Lung (tissue), 12 donors: ENCODE measurements around the gene DLL3. TPM values are rescaled to one million over a fixed set of nuclear protein-coding genes. Genes with fewer than 3 reads are reported as not detected.

Experiments used
- ATAC-seq: fragments of 200-7000 bp; cut with Tn5 transposase; one replicate; pipeline ENCODE4 v1.9.1; 2020; ENCODE audit warnings: moderate number of reproducible peaks; ENCODE audit not compliant: insufficient read depth, low FRiP score
- DNase-seq, 3 donors: peaks; one replicate each; pipeline ENCODE4 v3.0.0-alpha.2; 2013 to 2017
- H3K27ac ChIP-seq, 2 donors: one replicate each; pipeline ENCODE4 v1.5.1; 2013; ENCODE audit warnings: mild to moderate bottlenecking in 2 of 2, moderate library complexity in 2 of 2, control low read depth in 1 of 2, inconsistent platforms in 1 of 2, low read depth in 1 of 2, low read length in 1 of 2
- H3K27me3 ChIP-seq, 3 donors: one replicate each; pipeline ENCODE4 v1.5.1; 2013; ENCODE audit warnings: low read length in 2 of 3; ENCODE audit not compliant: control insufficient read depth in 3 of 3, insufficient read depth in 3 of 3
- H3K36me3 ChIP-seq, 4 donors: one replicate each; pipeline ENCODE4 v1.5.1; 2013; ENCODE audit warnings: low read length in 4 of 4, mild to moderate bottlenecking in 1 of 4, moderate library complexity in 1 of 4; ENCODE audit not compliant: control insufficient read depth in 4 of 4, insufficient read depth in 4 of 4
- H3K4me1 ChIP-seq, 5 donors: one replicate each; pipeline ENCODE4 v1.5.1; 2013; ENCODE audit warnings: low read length in 5 of 5, mild to moderate bottlenecking in 2 of 5, moderate library complexity in 1 of 5; ENCODE audit not compliant: control insufficient read depth in 5 of 5, insufficient read depth in 5 of 5
- H3K4me3 ChIP-seq: one replicate; pipeline ENCODE4 v1.5.1; 2013; ENCODE audit warnings: mild to moderate bottlenecking, control low read depth, moderate library complexity
- H3K9ac ChIP-seq, 2 donors: one replicate each; pipeline ENCODE4 v1.5.1; 2013; ENCODE audit warnings: low read length in 2 of 2, control low read depth in 1 of 2; ENCODE audit not compliant: insufficient read depth in 1 of 2
- H3K9me3 ChIP-seq, 4 donors: one replicate each; pipeline ENCODE4 v1.5.1; 2013; ENCODE audit warnings: low read length in 3 of 4, mild to moderate bottlenecking in 1 of 4, moderate library complexity in 1 of 4; ENCODE audit not compliant: control insufficient read depth in 4 of 4, insufficient read depth in 3 of 4
- CTCF ChIP-seq: IDR thresholded peaks from 2 replicates; pipeline ENCODE4 v1.5.1; 2012; ENCODE audit warnings: mild to moderate bottlenecking; ENCODE audit errors: control extremely low read depth, extremely low read depth
- WGBS, 2 donors: extraction: QIAGEN DNeasy Blood & Tissue Kit; methylation state at CpG; one replicate each; pipeline ENCODE4 v1.1.7; 2013; 5-methylcytosine and 5-hydroxymethylcytosine counted together
- polyA plus RNA-seq, 2 donors: library from polyadenylated mRNA; stranded (reverse); fragments of 200-250 nt; gene quantifications; one replicate each; pipeline ENCODE4 v1.2.1, GENCODE V29; 2013
- total RNA-seq, 2 donors: library from RNA; depleted of rRNA in 1 of 2; stranded (reverse); fragments of >200 nt in 1 of 2; gene quantifications; one replicate each; pipeline ENCODE4 v1.2.1, GENCODE V29; 2014 to 2021
- donor health status: control.
- donor health status: control.
- donor health status: Bipolar disorder and iron deficiency.
- donor health status: healthy.
- donor health status: DM: yes; HTN: yes; CAD: no.

Gene DLL3
- total and polyA plus RNA-seq, 4 donors = 0.07 TPM; not detected in 3

- WGBS, 2 donors = 96 to 97% methylated on average over 6 of the region's 6 CpGs
Measured at GRCh38 chr19:39492225-39492624, 6.5 kb upstream of the DLL3 start.

GRCh38 chr19:39492788-39493187 is 6.0 kb upstream of the DLL3 start:
- H3K27me3 ChIP-seq = peaks cover 2 to 6% (median 4%) of the 10 kb centered on the region in 3 donors
- no peak overlapping the region for H3K27ac ChIP-seq
- TF ChIP-seq CTCF = no peak
- DNase-seq = no peak
- ATAC-seq = no peak
- H3K9ac ChIP-seq = no peak overlapping the region
- WGBS, 2 donors = 83% methylated on average over 3 of the region's 3 CpGs
- peaks cover 0 to under 1% (median 0%) of the 10 kb centered on the region in 5 donors for H3K4me1 ChIP-seq
- H3K9me3 ChIP-seq = no peaks in the 10 kb centered on the region
- H3K4me3 ChIP-seq = no peak overlapping the region
- peaks cover 10 to 23% (median 16%) of the 10 kb centered on the region in 4 donors for H3K36me3 ChIP-seq

More at GRCh38 chr19:39492225-39492624, 6.5 kb upstream of the DLL3 start:
- Histone ChIP-seq H3K27me3 (peaks cover 0 to 6% (median 3%) of the 10 kb centered on the region in 3 donors), H3K36me3 (peaks cover 10 to 25% (median 16%) of the 10 kb centered on the region in 4 donors), H3K4me3 (no peak overlapping the region), H3K4me1 (no peaks in the 10 kb centered on the region), H3K9me3 (no peaks in the 10 kb centered on the region), H3K27ac (no peak overlapping the region), H3K9ac (no peak overlapping the region)
- TF ChIP-seq CTCF = no peak
- ATAC-seq (no peak), DNase-seq (no peak)

- WGBS, 2 donors = 84 to 94% methylated on average over 5 of the region's 5 CpGs
- Histone ChIP-seq H3K4me1 (peaks cover 0 to 6% (median 0%) of the 10 kb centered on the region in 5 donors), H3K9me3 (peaks cover 0 to 5% (median 0%) of the 10 kb centered on the region in 4 donors), H3K27ac (no peak overlapping the region), H3K4me3 (no peak overlapping the region), H3K9ac (no peak overlapping the region), H3K27me3 (peaks cover 10 to 19% (median 13%) of the 10 kb centered on the region in 3 donors), H3K36me3 (peaks cover 2 to 6% (median 5%) of the 10 kb centered on the region in 4 donors)
- DNase-seq (no peak), ATAC-seq (no peak)
- TF ChIP-seq CTCF = no peak
Measured at GRCh38 chr19:39494661-39495060, 4.1 kb upstream of the DLL3 start.

- WGBS, 2 donors = 85 to 86% methylated on average over 5 of the region's 5 CpGs
- Histone ChIP-seq H3K4me3 (no peak overlapping the region), H3K36me3 (peaks cover 0 to 2% (median 0%) of the 10 kb centered on the region in 4 donors), H3K27ac (no peak overlapping the region), H3K4me1 (peaks cover 0 to 6% (median 0%) of the 10 kb centered on the region in 5 donors), H3K9ac (no peak overlapping the region), H3K9me3 (peaks cover 0 to 5% (median 0%) of the 10 kb centered on the region in 4 donors), H3K27me3 (peaks cover 10 to 30% (median 24%) of the 10 kb centered on the region in 3 donors)
- ATAC-seq = no peak
- DNase-seq = no peak
- TF ChIP-seq CTCF = no peak
Measured at GRCh38 chr19:39496063-39496462, 2.7 kb upstream of the DLL3 start.
